DMS53 treated with DMSO at 0.1 percent for 48 hours (cell line): ENCODE measurements around the gene CEACAM20.
"Not testable (repeated sequence)": the region's sequence is repeated elsewhere in the genome, so short reads cannot be mapped to it uniquely, and the experiment has no call there.

Experiments
- DNase-seq: peaks from one replicate; lab custom pipeline; 2025; ENCODE audit not compliant: unreplicated experiment; lab: John Stamatoyannopoulos, UW

CEACAM20 gene

GRCh38 chr19:44529536-44529935 is at the start of gene CEACAM20:
Gene CEACAM20, minus strand, starts transcription at chr19:44529675. Its CDS starts 166 bp downstream, at chr19:44529509.
- no peak for DNase-seq

GRCh38 chr19:44577566-44577874 is 48.0 kb upstream of the CEACAM20 start:
- no peak for DNase-seq

- peak; percentile 68 for DNase-seq
These were observed 47.5 kb upstream of the CEACAM20 start for GRCh38 chr19:44576843-44577565.

GRCh38 chr19:44575116-44575700 is 45.7 kb upstream of the CEACAM20 start:
- DNase-seq: no peak

DNA sequence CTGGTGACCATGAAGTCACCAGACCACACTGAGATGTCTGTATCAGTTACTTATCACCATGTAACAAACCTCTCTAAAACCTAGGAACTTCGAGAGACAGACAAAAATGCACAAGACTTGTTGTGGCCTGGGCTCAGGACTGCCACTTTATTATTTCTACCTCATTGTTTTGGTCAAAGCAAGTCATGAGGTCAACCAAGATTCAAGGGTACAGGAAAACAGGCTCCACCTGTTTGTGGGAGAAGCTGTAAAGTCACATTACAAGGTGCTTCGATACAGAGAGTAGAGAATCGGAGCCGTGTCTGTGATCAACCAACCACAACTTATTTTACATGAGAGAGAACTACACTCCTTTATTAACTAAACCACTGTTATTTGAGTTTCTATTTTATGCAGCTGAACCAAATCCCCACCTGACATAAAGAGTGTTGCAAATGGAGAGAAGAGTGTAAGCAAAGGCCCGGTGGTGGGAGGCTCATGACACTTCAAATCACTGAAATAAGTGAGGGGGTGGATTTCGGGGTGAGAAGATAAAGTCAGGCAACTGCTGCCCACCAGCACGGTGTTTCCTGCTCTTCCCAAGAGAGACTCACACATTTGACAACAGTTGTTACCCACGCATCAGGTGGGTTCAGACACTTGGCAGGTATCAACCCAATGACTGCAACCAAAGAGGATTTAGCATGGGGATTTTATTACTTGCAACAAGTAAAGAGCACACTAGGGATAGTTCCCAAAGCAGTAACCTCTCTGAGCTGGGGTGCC is 44.9 kb upstream of the CEACAM20 start:
- DNase-seq: no peak

- DNase-seq: no peak
These were observed 44.2 kb upstream of the CEACAM20 start for GRCh38 chr19:44573627-44574026.

GRCh38 chr19:44573183-44573582 is 43.7 kb upstream of the CEACAM20 start:
- DNase-seq: no peak

DNA sequence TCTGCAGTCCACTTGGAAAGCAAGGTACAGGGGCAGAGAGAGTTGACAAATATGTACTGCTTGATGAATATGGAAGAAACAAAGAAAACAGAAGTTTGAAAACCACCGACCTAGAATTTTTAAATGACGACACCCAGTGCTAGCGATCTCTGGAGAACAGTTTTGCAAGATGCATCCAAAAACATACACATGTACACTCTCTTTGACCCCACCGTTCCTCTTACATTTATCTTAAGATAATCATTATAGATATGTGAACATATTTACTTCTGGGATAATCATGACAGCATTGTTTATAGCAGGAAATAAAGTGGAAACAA is 43.1 kb upstream of the CEACAM20 start:
- no peak for DNase-seq

DNA sequence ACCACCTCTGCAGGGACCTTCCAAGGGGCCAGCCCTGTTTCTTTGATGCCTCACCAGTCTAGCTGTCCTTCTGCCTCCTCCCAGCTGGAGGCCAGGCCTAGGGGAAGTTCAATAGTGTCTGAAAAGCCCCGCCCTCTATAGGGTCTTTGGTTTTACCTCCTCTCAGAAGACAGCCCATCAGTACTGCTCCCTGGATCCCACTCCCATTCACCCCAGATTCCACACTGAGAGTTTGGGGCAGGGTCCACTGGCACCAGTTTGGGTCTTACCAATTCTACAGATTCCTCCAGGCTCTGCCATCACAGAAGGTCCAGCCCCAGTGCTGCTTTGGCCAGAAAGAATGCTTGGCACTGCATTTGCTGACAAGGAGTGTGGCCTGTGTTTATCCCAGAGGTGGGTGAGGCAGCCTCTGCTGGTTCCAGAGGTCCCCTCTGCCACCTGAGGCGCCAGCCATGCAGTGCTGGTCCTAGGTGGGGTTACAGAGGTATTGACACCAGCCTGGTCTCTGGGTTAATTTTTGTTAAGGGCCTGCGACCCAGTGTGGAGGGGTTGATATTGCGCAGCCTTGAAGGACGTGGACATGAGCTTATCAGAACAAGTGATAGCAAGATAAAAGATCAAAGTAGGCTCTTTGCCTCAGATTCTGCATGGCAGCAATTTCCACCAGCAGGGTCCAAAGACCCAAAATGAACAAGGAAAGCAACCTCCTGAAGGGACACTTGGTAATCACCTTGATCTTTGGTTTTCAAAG is 42.5 kb upstream of the CEACAM20 start:
- no peak for DNase-seq

- peak; percentile 56 for DNase-seq
These were observed 41.7 kb upstream of the CEACAM20 start for GRCh38 chr19:44570984-44571684.

DNA sequence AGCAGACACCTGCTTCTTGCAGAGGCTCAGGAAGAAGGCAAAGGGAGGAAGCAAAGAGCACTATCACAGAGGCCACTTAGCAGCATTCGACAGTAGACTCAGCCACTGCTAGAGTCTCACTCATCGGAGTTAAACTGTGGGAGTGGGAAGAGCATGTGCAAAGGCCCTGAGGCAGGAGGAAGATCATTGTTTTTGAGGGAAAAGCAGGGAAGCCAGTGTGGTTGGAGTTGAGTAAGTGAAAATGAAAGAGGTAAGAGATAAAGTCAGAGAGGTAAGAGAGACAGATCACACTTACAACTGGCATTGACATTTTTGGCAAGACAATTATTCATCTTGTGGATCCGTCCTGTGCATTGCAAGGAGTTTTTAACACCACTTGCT is 41.1 kb upstream of the CEACAM20 start:
- DNase-seq: no peak

- no peak for DNase-seq
These were observed 38.3 kb upstream of the CEACAM20 start for GRCh38 chr19:44567745-44568144.

DNA sequence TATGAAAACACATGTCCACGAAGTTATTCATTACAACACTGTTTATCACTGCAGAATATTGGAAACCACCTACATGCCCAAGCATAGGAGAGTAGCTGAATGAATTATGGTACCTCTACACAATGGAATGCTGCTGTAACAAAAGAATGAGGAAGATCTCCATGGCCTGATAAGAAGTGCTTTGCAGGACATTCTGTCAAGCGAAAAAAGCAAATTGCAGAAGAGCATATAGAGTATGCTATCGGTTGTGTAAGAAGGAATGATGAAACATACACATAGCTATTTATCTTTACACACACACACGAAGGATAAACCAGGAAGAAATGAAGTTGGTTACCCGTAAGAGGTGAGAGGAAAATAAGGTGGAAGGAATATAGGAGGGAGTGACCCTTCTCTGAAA is 37.5 kb upstream of the CEACAM20 start:
- DNase-seq: no peak

DNA sequence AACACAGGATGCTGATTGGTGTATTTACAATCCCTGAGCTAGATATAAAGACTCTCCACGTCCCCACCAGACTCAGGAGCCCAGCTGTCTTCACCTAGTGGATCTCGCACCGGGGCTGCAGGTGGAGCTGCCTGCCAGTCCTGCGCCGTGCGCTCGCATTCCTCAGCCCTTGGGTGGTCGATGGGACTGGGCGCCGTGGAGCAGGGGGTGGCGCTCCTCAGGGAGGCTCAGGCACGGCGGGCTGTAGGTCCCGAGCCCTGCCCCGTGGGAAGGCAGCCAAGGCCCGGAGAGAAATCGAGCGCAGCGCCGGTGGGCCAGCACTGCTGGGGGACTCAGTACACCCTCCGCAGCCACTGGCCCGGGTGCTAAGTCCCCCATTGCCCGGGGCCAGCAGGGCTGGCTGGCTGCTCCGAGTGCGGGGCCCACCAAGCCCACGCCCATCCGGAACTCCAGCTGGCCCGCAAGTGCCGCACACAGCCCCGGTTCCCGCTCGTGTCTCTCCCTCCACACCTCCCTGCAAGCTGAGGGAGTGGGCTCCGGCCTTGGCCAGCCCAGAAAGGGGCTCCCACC is 33.7 kb upstream of the CEACAM20 start:
- not testable (repeated sequence) for DNase-seq

GRCh38 chr19:44557933-44558332 is 28.5 kb upstream of the CEACAM20 start:
- no peak for DNase-seq

DNA sequence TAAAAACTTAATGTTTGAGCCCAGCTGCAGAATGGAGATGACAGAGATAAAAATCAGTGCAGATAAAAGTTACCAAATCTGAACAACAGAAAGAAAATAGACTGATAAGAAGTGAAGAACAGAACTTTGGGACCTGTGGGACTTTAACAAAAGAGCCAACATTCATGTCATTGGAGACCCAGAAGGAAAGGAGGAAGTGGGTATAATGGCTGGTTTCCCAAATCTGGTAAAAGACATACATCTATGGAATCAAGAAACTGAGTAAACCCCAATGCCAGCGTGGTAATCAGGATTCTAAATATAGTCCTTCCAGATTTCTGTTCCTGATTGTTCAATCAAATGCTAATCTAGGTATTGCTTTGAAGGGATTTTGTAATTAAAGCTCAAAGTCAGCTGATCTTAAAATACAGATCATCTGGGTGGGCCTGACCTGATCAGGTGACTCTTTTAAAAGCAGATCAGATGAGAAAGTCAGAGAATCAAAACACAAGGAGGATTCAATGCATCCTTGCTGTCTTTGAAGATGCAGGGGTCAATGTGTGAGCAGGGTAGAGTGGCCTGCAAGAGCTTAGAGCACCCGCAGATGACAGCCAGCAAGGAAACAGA is 25.3 kb upstream of the CEACAM20 start:
- no peak for DNase-seq

GRCh38 chr19:44553478-44554171 is 24.1 kb upstream of the CEACAM20 start:
- DNase-seq: no peak

DNA sequence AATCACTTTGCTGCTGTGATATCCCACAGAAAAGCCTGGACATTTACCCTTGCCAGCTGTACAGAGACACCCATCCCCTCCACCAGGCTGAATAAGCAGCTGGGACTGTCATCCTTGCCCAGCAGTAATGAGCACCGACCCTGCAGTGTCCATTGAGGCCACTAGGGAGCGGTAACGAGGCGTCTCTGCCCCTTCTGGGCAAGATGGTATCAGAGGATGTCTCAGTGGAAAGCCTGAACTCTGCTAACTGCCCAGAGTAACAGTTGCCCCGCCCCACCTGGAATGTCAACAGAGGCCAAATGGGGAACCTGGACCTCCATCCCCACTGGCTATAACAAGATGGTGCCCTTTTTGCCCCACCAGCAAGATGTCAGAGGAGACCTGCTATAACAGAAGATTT is 22.8 kb upstream of the CEACAM20 start:
- peak; percentile 29 for DNase-seq

DNA sequence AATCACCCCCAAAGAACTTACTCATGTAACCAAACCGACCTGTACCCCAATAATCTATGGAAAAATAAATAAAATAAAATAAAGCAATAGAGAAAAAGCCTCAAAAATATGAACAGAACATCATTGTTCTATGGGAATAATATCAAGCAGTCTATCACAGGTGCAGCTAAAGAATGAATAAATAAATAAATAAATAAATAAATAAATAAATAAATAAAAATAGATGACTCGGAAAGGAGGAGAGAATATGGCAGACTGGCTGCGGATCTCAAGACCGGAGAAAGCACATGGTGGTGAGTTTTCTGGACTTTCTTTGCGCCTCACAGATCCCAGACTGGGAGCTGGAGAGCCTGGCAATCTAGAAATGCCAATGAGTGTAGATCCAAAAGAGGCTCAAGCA is 22.4 kb upstream of the CEACAM20 start:
- no peak for DNase-seq

DNA sequence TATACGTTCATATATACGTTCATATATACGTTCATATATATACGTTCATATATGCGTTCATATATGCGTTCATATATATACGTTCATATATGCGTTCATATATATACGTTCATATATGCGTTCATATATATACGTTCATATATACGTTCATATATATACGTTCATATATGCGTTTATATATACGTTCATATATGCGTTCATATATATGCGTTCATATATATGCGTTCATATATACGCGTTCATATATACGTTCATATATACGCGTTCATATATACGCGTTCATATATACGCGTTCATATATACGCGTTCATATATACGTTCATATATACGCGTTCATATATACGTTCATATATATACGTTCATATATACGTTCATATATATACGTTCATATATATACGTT is 21.5 kb upstream of the CEACAM20 start:
- not testable (repeated sequence) for DNase-seq
